GM12875 (cell line): ENCODE data around the gene OR51F1.
"Not testable (repeated sequence)": the region's sequence is repeated elsewhere in the genome, so short reads cannot be mapped to it uniquely, and the experiment has no call there.

ENCODE experiments used
- H3K4me3 ChIP-seq: one replicate; pipeline ENCODE4 v1.5.1; 2011; ENCODE audit warnings: low read depth, low read length, control low read depth
- CTCF ChIP-seq: IDR thresholded peaks from 2 replicates; pipeline ENCODE4 v1.5.1; 2011; ENCODE audit warnings: low read depth, mild to moderate bottlenecking, control low read depth, inconsistent platforms, low read length, moderate library complexity, borderline replicate concordance; ENCODE audit not compliant: insufficient read depth

OR51F1 gene

GRCh38 chr11:4727171-4727570 lies 42.6 kb downstream of the OR51F1 start:
- H3K4me3 ChIP-seq = no peak overlapping the region
- TF ChIP-seq CTCF = no peak

GRCh38 chr11:4722616-4723534 lies 46.9 kb downstream of the OR51F1 start:
- not testable (repeated sequence) for H3K4me3 ChIP-seq
